Common myeloid progenitor, CD34-positive (primary cell): ENCODE data around the gene ZNF660.
"Not testable (repeated sequence)": the region's sequence is repeated elsewhere in the genome, so short reads cannot be mapped to it uniquely, and the experiment has no call there.

Experiments used
- CTCF ChIA-PET: fragments of 350-600 bp; sonication (Branson Sonifier 250); formaldehyde crosslinking; loops from one replicate; lab custom pipeline; 2021; ENCODE audit warnings: antibody characterized with exemption; lab: Charles Lee
- POLR2A ChIA-PET: fragments of 350-600 bp; sonication (Branson Sonifier 250); formaldehyde crosslinking; loops from one replicate; lab custom pipeline; 2021; ENCODE audit warnings: antibody characterized with exemption; lab: Charles Lee
- DNase-seq, 3 donors: peaks; one replicate each; pipeline versions ENCODE4 v3.0.0 to v3.0.0-alpha.2; 2013
- H3K27ac ChIP-seq, 2 experiments: 1 replicate in 1 of 2; 2 replicates in 1 of 2; pipeline ENCODE4 v1.7.0; 2013; ENCODE audit warnings: inconsistent platforms in 2 of 2, low read length in 2 of 2, mild to moderate bottlenecking in 2 of 2, low read depth in 1 of 2, moderate library complexity in 1 of 2; ENCODE audit not compliant: severe bottlenecking in 2 of 2, insufficient read depth in 1 of 2, poor library complexity in 1 of 2
- H3K27me3 ChIP-seq, 5 experiments: replicated peaks in 2 of 5; 1 replicate in 3 of 5; 2 replicates in 2 of 5; pipeline versions ENCODE4 v1.6.1 to v1.7.0; 2013; ENCODE audit warnings: low read length in 4 of 5, mild to moderate bottlenecking in 2 of 5, moderate library complexity in 2 of 5, inconsistent platforms in 1 of 5; ENCODE audit not compliant: insufficient read depth in 5 of 5, control insufficient read depth in 4 of 5
- H3K36me3 ChIP-seq, 4 experiments: 1 replicate in 2 of 4; 2 replicates in 2 of 4; pipeline versions ENCODE4 v1.6.1 to v1.7.0; 2013; ENCODE audit warnings: low read length in 3 of 4, control low read depth in 1 of 4, mild to moderate bottlenecking in 1 of 4; ENCODE audit not compliant: control insufficient read depth in 4 of 4, insufficient read depth in 4 of 4
- H3K4me1 ChIP-seq, 4 experiments: 1 replicate in 3 of 4; 2 replicates in 1 of 4; pipeline versions ENCODE4 v1.6.1 to v1.7.1; 2013; ENCODE audit warnings: low read length in 3 of 4, mild to moderate bottlenecking in 3 of 4, control low read depth in 1 of 4, inconsistent platforms in 1 of 4, moderate library complexity in 1 of 4; ENCODE audit not compliant: control insufficient read depth in 4 of 4, insufficient read depth in 4 of 4; ENCODE audit errors: control extremely low read depth in 1 of 4
- H3K4me3 ChIP-seq, 7 experiments: 1 replicate in 4 of 7; 2 replicates in 3 of 7; pipeline versions ENCODE4 v1.5.1 to v1.7.0; 2013; ENCODE audit warnings: mild to moderate bottlenecking in 7 of 7, low read length in 6 of 7, moderate library complexity in 6 of 7, inconsistent platforms in 2 of 7, low read depth in 2 of 7, control low read depth in 1 of 7; ENCODE audit not compliant: insufficient read depth in 4 of 7, control insufficient read depth in 1 of 7; ENCODE audit errors: extremely low read depth in 1 of 7
- H3K9me3 ChIP-seq, 5 experiments: 1 replicate in 4 of 5; 2 replicates in 1 of 5; pipeline versions ENCODE4 v1.6.1 to v1.7.1; 2013; ENCODE audit warnings: low read length in 4 of 5, mild to moderate bottlenecking in 2 of 5, inconsistent platforms in 1 of 5, low read depth in 1 of 5, moderate library complexity in 1 of 5; ENCODE audit not compliant: control insufficient read depth in 4 of 5, insufficient read depth in 2 of 5; ENCODE audit errors: control extremely low read depth in 1 of 5
- WGBS: methylation state at CpG from one replicate; pipeline ENCODE4 v1.1.5; 2013; ENCODE audit not compliant: insufficient coverage; 5-methylcytosine and 5-hydroxymethylcytosine counted together

Gene ZNF660

DNA sequence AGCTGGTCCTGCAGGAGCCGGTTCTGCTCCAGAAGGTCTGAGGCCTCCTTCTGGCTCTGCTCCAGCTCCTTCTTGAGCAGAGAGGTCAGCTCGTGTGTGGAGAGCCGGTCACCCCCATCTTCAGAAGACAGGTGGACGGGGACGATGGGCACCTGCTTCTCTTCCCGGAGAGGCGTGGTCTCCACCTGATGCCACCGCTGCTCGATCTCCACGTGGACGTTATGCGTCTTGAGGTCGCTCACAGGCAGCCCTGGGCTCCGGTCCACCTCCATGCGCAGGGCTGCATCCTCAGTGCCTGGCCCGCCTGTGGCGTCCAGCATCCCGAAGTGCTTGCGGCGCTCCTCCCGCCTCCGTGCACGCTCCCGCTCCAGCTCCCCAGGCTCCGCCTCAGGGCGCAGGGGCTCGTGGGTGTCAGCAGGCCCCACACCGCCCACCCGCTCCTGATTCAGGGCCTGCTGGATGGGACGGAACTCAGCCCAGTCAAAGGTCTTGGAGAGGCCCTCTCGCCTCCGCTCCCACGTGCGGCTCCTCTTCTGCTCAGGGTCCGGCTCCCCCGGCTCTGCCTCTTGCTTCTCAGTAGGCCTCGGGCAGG is 5.7 kb upstream of the ZNF660 start:
- H3K27me3 ChIP-seq, DNase-seq, POLR2A ChIA-PET, H3K27ac ChIP-seq, CTCF ChIA-PET, H3K4me1 ChIP-seq, H3K4me3 ChIP-seq: not testable (repeated sequence)
- Histone ChIP-seq H3K36me3 (peaks cover 0 to 30% (median 3%) of the 10 kb centered on the region in 4 experiments), H3K9me3 (peaks cover 2 to 47% (median 27%) of the 10 kb centered on the region in 5 experiments)
- whole genome bisulfite sequencing: 97% methylated on average over 34 of the region's 37 CpGs

DNA sequence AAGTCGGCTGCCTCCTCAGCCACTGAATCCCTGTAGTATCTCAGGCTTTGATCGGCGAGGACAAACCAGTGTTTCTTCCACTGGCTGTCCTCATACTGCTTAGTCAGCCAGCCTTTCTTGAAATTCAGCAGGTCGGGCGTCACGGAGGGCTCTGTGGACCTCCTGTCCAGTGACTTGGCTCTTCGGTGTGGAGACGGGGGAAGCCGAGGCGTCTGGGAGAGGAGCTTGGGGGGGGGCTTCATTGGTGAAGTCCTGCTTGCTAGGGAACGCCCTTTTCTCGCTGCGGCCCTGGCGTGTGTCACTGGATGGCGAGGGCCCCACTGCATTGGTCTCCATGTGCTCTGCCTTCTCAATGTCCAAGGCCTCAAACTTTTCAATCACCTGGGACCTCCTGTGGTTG is 5.0 kb upstream of the ZNF660 start:
- CTCF ChIA-PET, H3K4me1 ChIP-seq, POLR2A ChIA-PET, H3K27ac ChIP-seq, DNase-seq, H3K27me3 ChIP-seq, H3K4me3 ChIP-seq: not testable (repeated sequence)
- H3K36me3 ChIP-seq: peaks cover 0 to 27% (median 3%) of the 10 kb centered on the region in 4 experiments
- peaks cover 2 to 43% (median 25%) of the 10 kb centered on the region in 5 experiments for H3K9me3 ChIP-seq
- WGBS: 97% methylated on average over 14 of the region's 15 CpGs

DNA sequence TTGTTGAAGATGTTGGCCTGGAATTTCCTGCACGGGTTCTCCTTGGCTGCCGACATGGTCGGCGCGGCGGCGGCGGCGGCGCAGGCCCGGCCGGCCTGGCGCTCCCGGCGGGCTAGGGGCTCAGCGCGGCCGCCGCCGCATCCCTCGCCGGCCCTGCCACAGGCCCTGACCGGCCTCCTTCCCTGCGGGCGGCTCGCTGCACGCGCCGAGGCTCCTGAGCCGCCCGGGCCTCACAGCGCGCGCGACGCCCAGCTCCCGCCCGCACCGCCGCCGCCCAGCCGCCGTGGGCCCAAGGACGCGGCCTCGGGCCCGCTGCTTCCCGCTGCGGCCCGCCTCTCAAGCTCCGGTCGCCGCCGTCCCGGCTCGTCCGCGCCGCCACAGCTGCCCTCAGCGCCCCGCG is 3.8 kb upstream of the ZNF660 start:
- H3K4me1 ChIP-seq: peaks cover 7 to 18% (median 14%) of the 10 kb centered on the region in 4 experiments
- H3K27ac ChIP-seq, POLR2A ChIA-PET, CTCF ChIA-PET, DNase-seq, H3K27me3 ChIP-seq, H3K4me3 ChIP-seq: not testable (repeated sequence)
- 52% methylated on average over 44 of the region's 62 CpGs for WGBS
- H3K9me3 ChIP-seq: peaks cover 2 to 38% (median 25%) of the 10 kb centered on the region in 5 experiments
- H3K36me3 ChIP-seq: peaks cover 3 to 26% (median 5%) of the 10 kb centered on the region in 4 experiments

DNA sequence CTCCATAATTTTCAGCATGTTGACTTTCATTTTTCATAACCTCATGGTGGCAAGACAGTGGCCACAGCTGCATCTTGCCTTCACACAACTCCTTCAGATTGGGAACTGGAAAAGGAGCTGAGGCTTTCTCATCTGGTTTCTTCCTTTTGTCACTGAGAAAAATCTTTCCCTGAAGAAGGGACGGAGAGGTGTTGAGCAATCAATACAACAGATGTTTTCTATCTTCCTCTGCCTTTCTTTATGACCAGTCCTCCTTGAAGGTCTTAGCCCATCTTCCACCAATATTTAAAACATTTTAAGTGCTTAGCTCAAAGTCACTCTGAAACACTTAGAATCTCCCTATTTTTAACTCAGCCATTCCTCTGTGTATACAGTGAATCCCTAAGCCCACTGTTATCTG is 11.9 kb downstream of the ZNF660 start:
- peaks cover 29 to 84% (median 48%) of the 10 kb centered on the region in 5 experiments for H3K9me3 ChIP-seq
- no peak overlapping the region for H3K4me3 ChIP-seq
- H3K4me1 ChIP-seq: no peaks in the 10 kb centered on the region
- WGBS: 100% methylated on average over 1 of the region's 1 CpG
- ChIA-PET CTCF (no interaction called here), POLR2A (no interaction called here)
- no peaks in the 10 kb centered on the region for H3K27me3 ChIP-seq
- no peak overlapping the region for H3K27ac ChIP-seq
- DNase-seq: no peak
- peaks cover 22 to 58% (median 28%) of the 10 kb centered on the region in 4 experiments for H3K36me3 ChIP-seq

DNA sequence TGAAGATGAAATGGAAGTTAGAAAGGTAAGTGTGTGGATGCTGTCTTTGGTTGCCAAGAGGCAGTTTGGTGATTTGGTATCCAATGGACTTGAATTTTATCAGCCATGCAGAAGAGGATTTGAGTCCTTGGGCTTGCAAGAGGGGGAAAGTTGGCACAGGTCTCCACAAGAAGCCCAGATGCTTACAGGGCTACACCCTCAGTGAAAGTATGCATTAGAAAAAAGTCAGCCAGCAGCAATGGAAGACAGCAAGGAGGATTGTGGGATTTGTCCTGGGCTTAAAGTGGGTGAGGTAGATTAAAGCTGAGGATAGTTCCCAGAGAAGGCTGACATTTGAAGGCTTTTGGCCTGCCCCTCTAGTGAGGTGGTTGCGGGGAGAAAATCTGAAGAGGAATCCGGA is 17.0 kb downstream of the ZNF660 start:
- Histone ChIP-seq H3K36me3 (peaks cover 0 to 21% (median 13%) of the 10 kb centered on the region in 4 experiments), H3K27me3 (no peaks in the 10 kb centered on the region), H3K9me3 (peaks cover 9 to 74% (median 18%) of the 10 kb centered on the region in 5 experiments), H3K4me1 (no peaks in the 10 kb centered on the region), H3K27ac (no peak overlapping the region), H3K4me3 (no peak overlapping the region)
- CTCF ChIA-PET: interaction anchor here (1.7 kb wide), 1 partner anchor 16 kb away, joined by 7 read pairs; no protein-coding TSS in a partner anchor
- no CpG with 5 or more reads among the region's 2 CpGs for WGBS
- no peak for DNase-seq
- POLR2A ChIA-PET: no interaction called here

DNA sequence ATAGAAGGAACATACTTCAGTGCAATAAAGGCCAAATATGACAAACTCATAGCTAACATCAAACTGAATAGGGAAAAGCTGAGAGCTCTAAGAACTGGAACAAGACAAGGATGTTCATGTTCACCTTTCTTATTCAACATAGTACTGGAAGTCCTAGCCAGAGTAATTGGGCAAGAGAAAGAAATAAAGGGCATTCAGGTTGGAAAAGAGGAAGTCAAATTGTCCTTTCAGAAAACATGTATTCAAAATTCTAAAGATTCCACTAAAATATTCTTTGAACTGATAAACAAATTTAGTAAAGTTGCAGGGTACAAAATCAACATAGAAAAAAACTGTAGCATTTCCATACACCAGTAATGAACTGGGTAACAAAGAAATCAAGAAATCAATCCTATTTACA is 27.9 kb downstream of the ZNF660 start:
- H3K27me3 ChIP-seq: no peaks in the 10 kb centered on the region
- H3K36me3 ChIP-seq: peaks cover 0 to 4% (median 2%) of the 10 kb centered on the region in 4 experiments
- DNase-seq: no peak
- no peak overlapping the region for H3K4me3 ChIP-seq
- H3K4me1 ChIP-seq: no peaks in the 10 kb centered on the region
- no peak overlapping the region for H3K27ac ChIP-seq
- peaks cover 3 to 52% (median 7%) of the 10 kb centered on the region in 5 experiments for H3K9me3 ChIP-seq
- ChIA-PET CTCF (no interaction called here), POLR2A (no interaction called here)

DNA sequence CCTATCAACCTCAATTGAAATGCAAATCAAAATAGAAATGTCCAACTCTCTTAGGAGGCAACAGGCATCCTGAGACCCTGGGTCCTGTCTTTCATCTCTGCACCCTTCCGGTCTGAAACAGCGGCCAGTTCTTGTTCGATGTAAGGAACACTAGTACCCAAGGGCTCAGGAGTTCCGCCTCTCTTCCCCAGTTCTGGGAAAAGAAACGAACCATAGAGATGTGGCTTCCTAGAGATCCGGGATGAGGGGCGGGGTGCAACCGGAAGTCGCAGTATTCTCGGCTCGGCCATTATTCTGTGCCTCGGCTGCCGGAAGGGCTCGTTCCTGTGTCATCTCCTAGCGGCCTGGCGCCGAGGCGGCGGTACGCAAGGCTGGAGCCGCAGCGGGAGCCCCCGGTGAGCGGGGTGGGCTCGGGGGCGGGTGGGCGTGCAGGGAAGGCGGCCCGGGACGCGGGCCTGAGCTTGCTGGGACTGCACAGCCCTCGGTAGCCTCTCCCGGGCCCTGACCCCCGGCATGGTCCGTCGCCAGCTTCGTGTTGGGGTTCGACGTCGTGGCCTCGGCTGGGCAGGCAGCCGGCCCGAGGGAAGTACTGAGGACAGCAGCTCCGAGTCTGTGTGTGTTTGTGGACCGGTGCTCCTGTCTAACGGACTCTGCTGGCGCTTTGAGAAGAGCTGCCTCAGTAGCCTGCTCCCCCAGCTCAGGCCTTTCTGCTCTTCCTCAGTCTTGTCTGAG is 40.2 kb downstream of the ZNF660 start, which contains the start of gene ZNF197:
Gene ZNF197 (plus strand): TSS at position 288 of the 732 bp plus-strand sequence. CDS start 4,119 bp downstream, outside the sequence.
- ChIA-PET POLR2A (interaction anchor here (0.7 to 0.8 kb wide), 3 partner anchors 40 to 1152 kb away, joined by 3 to 5 read pairs (median 4); partner anchors contain the start of gene ZNF660), CTCF (no interaction called here)
- 0% methylated on average over 30 of the region's 47 CpGs for WGBS
- Histone ChIP-seq H3K4me1 (peaks cover 3 to 13% (median 8%) of the 10 kb centered on the region in 4 experiments), H3K27me3 (no peaks in the 10 kb centered on the region), H3K27ac (peak within 1 kb of the TSS; percentile 76 to 89), H3K4me3 (peak within 1 kb of the TSS; percentile 60 to 93 (median 82)), H3K36me3 (peaks cover 5 to 19% (median 13%) of the 10 kb centered on the region in 4 experiments), H3K9me3 (peaks cover 0 to 17% (median 0%) of the 10 kb centered on the region in 5 experiments)
- DNase-seq: peak; percentile 62 to 78 (median 69)
